Measurements from ENCODE around the gene INTS1. TPM values are rescaled to one million over a fixed set of nuclear protein-coding genes. Genes with fewer than 3 reads are reported as not detected.

Gene INTS1
- total RNA-seq, 2 donors from 2014 or later: 66.3 to 72.9 TPM

DNA sequence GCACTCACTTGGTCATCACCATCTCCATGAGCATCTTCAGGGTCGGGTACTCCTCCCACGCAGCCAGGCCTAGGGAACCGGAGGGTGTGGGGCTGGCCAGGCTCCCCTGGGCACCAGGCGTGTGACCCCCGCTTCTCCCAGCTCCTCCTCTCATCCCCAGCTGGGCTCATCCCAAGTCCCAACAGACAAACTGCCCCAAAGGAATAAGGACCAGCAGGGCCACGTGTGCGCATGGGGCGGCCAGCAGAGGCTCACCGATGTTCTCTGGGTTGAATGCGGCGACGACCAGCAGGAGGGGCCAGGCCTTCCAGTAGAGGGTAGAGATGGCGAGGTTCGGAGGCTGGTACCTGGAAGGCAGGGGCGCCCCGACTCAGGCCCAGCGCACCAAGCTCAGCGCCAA is 14.9 kb downstream of the INTS1 start:
- Histone ChIP-seq H3K4me1 (no peaks in the 10 kb centered on the region), H3K27ac (no peak overlapping the region), H3K36me3 (replicated peaks in 1 of 2; ENCODE audit: insufficient read depth in 1 of 2, low read depth in 2 of 2) (peaks cover 13 to 40% of the 10 kb centered on the region in 2 donors), H3K9me3 (no peaks in the 10 kb centered on the region), H3K4me3 (no peak overlapping the region), H3K27me3 (no peaks in the 10 kb centered on the region)
- WGBS, 2 donors: 92 to 95% methylated on average over 10 to 18 of the region's 18 CpGs
- DNase-seq (no peak), ATAC-seq (no peak)
- TF ChIP-seq, protein P1, sequence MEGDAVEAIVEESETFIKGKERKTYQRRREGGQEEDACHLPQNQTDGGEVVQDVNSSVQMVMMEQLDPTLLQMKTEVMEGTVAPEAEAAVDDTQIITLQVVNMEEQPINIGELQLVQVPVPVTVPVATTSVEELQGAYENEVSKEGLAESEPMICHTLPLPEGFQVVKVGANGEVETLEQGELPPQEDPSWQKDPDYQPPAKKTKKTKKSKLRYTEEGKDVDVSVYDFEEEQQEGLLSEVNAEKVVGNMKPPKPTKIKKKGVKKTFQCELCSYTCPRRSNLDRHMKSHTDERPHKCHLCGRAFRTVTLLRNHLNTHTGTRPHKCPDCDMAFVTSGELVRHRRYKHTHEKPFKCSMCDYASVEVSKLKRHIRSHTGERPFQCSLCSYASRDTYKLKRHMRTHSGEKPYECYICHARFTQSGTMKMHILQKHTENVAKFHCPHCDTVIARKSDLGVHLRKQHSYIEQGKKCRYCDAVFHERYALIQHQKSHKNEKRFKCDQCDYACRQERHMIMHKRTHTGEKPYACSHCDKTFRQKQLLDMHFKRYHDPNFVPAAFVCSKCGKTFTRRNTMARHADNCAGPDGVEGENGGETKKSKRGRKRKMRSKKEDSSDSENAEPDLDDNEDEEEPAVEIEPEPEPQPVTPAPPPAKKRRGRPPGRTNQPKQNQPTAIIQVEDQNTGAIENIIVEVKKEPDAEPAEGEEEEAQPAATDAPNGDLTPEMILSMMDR (IDR thresholded peaks at IDR 0.05): no peak
- TF ChIP-seq POLR2A (IDR thresholded peaks at IDR 0.05): no peak
- intact Hi-C loops (cut with DNase I): no loop called here

DNA sequence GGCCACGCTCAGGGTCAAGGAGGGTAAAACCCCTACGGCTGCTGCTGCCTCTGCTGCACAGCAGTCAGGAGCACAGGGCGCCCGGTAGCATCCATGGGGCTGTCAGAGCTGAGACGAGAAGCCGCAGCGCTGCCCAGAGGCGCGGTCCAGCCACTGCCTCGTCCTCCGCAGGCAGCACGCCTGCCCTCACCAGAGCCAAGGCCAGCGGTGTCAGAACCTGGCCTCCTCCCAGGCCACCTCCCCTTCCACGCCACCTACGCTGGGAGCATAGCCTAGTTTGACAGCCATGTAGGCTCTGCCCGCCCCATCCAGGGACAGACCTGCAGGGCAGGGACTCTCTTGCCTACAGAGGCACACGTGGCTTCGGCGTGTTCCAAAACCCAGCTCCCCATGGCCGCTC is 16.2 kb downstream of the INTS1 start:
- H3K4me1 ChIP-seq: no peaks in the 10 kb centered on the region
- ATAC-seq (no peak), DNase-seq (no peak)
- H3K27me3 ChIP-seq: no peaks in the 10 kb centered on the region
- WGBS, 2 donors: 80 to 90% methylated on average over 6 to 17 of the region's 20 CpGs
- intact Hi-C loops (cut with DNase I): no loop called here
- H3K4me3 ChIP-seq: no peak overlapping the region
- H3K36me3 ChIP-seq (replicated peaks in 1 of 2; ENCODE audit: insufficient read depth in 1 of 2, low read depth in 2 of 2): peaks cover 20 to 40% of the 10 kb centered on the region in 2 donors
- no peak overlapping the region for H3K27ac ChIP-seq
- TF ChIP-seq, protein P1 (IDR thresholded peaks at IDR 0.05): no peak
- no peaks in the 10 kb centered on the region for H3K9me3 ChIP-seq

DNA sequence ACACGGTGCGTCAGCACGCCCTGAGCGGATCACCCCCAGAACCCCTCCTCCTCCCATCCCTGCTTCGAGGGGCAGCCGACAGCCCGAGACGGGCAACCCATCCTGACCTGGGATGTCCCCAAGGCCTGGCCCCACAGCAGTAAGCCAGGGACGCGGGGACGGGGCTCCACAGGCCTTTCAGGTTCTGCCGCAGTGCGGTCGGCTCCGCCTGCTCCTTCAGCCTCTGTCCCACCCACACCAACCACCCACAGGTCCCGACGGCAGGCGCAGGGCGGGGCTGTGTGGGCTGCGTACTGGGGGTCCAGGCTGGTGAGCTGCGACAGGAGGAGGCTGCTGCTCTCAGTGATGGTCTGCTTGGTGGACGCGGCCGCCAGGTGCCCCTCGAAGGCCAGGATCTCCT is 16.7 kb downstream of the INTS1 start:
- peaks cover 20 to 41% of the 10 kb centered on the region in 2 donors for H3K36me3 ChIP-seq (replicated peaks in 1 of 2; ENCODE audit: insufficient read depth in 1 of 2, low read depth in 2 of 2)
- ATAC-seq (no peak), DNase-seq (no peak)
- intact Hi-C loops (cut with DNase I): no loop called here
- H3K9me3 ChIP-seq: no peaks in the 10 kb centered on the region
- H3K27ac ChIP-seq: no peak overlapping the region
- H3K4me3 ChIP-seq: no peak overlapping the region
- no peaks in the 10 kb centered on the region for H3K27me3 ChIP-seq
- no peaks in the 10 kb centered on the region for H3K4me1 ChIP-seq
- TF ChIP-seq POLR2A (IDR thresholded peaks at IDR 0.05): no peak
- TF ChIP-seq, protein P1 (IDR thresholded peaks at IDR 0.05): no peak
- WGBS, 2 donors: 93 to 95% methylated on average over 3 to 13 of the region's 25 CpGs

DNA sequence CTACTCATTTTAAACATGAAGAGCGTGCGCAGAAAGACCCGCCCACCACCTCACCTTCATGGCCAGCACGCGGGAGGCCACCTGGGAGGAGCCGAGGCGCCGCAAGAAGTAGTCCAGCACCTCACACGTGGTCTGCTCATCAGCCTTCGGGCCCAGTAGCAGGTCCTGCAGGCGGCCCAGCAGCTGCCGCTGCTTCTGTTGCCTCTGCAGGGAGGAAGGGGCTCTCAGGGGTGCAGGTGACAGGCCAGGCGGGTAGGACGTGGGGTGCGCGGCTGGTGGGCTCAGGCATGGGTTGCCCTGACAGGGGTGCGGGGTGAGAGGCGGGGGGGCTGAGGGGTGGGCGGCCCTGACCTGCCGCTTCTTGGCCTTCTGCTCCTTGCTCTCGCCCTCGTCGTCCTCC is 17.6 kb downstream of the INTS1 start:
- Histone ChIP-seq H3K4me3 (no peak overlapping the region), H3K27ac (no peak overlapping the region), H3K9me3 (no peaks in the 10 kb centered on the region), H3K36me3 (replicated peaks in 1 of 2; ENCODE audit: insufficient read depth in 1 of 2, low read depth in 2 of 2) (peaks cover 20 to 47% of the 10 kb centered on the region in 2 donors), H3K4me1 (no peaks in the 10 kb centered on the region), H3K27me3 (no peaks in the 10 kb centered on the region)
- TF ChIP-seq, protein P1 (IDR thresholded peaks at IDR 0.05): no peak
- TF ChIP-seq POLR2A (IDR thresholded peaks at IDR 0.05): no peak
- WGBS, 2 donors: 94 to 100% methylated on average over 2 to 21 of the region's 23 CpGs
- DNase-seq (no peak), ATAC-seq (no peak)
- intact Hi-C loops (cut with DNase I): no loop called here

DNA sequence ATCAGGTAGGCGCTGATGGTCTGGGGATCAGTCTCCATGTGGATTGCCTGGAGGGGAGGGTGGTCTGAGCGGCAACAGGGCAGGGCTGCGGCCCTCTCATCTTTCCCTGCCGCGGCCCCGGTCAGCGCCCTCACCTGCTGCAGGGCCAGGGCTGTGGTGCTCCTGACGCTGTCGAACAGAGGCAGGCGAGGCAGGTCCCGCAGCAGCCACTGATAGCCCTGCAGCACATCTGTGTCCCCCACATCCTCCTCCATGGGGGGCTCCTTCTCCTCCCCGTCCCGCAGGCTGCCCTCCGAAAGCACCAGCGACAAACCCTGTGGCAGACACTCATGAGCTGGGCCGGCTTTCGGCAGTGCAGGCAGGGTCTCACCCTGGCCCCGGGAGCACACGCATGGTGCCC is 19.0 kb downstream of the INTS1 start:
- TF ChIP-seq, protein P1 (IDR thresholded peaks at IDR 0.05): no peak
- no peaks in the 10 kb centered on the region for H3K9me3 ChIP-seq
- H3K4me3 ChIP-seq: no peak overlapping the region
- ATAC-seq: no peak
- H3K4me1 ChIP-seq: no peaks in the 10 kb centered on the region
- DNase-seq: no peak
- no peaks in the 10 kb centered on the region for H3K27me3 ChIP-seq
- intact Hi-C loops (cut with DNase I): no loop called here
- WGBS, 2 donors: 93% methylated on average over 16 to 19 of the region's 19 CpGs
- no peak overlapping the region for H3K27ac ChIP-seq
- peaks cover 20 to 42% of the 10 kb centered on the region in 2 donors for H3K36me3 ChIP-seq (replicated peaks in 1 of 2; ENCODE audit: insufficient read depth in 1 of 2, low read depth in 2 of 2)
